HG02571 (cell line): ENCODE measurements around the gene KLHL25.

Experiments used
- ATAC-seq: cut with Tn5 transposase; IDR thresholded peaks from one replicate; pipeline ENCODE4 v1.9.1; 2021; ENCODE audit warnings: mild to moderate bottlenecking, moderate library complexity; ENCODE audit not compliant: unreplicated experiment

KLHL25 gene

GRCh38 chr15:85722374-85723152 lies 72.2 kb downstream of the KLHL25 start:
- no peak for ATAC-seq

GRCh38 chr15:85718981-85719380 lies 75.7 kb downstream of the KLHL25 start:
- ATAC-seq, result no peak

GRCh38 chr15:85718271-85718971 lies 76.3 kb downstream of the KLHL25 start:
- no peak for ATAC-seq

- ATAC-seq, result no peak
These were observed 77.5 kb downstream of the KLHL25 start for GRCh38 chr15:85717212-85717611.

- no peak for ATAC-seq
These were observed 78.5 kb downstream of the KLHL25 start for GRCh38 chr15:85716261-85716660.

- ATAC-seq, result no peak
These were observed 83.0 kb downstream of the KLHL25 start for GRCh38 chr15:85711580-85712192.

- peak; percentile 47 for ATAC-seq
These were observed 84.3 kb downstream of the KLHL25 start for GRCh38 chr15:85710340-85710842.
